ENCODE measurements around the gene ALG8.

The ALG8 gene

GRCh38 chr11:78168539-78169477, 29.4 kb upstream of the ALG8 start:
- no peak for DNase-seq
- Mint-ChIP-seq H3K27ac (no peak overlapping the region), H3K4me1 (no peaks in the 10 kb centered on the region), H3K27me3 (no peaks in the 10 kb centered on the region), H3K9me3 (no peaks in the 10 kb centered on the region), H3K36me3 (peaks cover 7% of the 10 kb centered on the region), H3K4me3 (no peak overlapping the region)
- CTCF ChIA-PET, result no interaction called here

- no peak overlapping the region for H3K27ac Mint-ChIP-seq
- H3K4me3 Mint-ChIP-seq, result no peak overlapping the region
- H3K36me3 Mint-ChIP-seq, result peaks cover 2% of the 10 kb centered on the region
- H3K9me3 Mint-ChIP-seq, result no peaks in the 10 kb centered on the region
- CTCF ChIA-PET, result no interaction called here
- no peaks in the 10 kb centered on the region for H3K27me3 Mint-ChIP-seq
- no peaks in the 10 kb centered on the region for H3K4me1 Mint-ChIP-seq
- no peak for DNase-seq
Measured at GRCh38 chr11:78166855-78167469, 27.5 kb upstream of the ALG8 start.

- no peaks in the 10 kb centered on the region for H3K36me3 Mint-ChIP-seq
- no peak for DNase-seq
- H3K4me3 Mint-ChIP-seq, result no peak overlapping the region
- H3K4me1 Mint-ChIP-seq, result no peaks in the 10 kb centered on the region
- H3K27ac Mint-ChIP-seq, result no peak overlapping the region
- no peaks in the 10 kb centered on the region for H3K27me3 Mint-ChIP-seq
- CTCF ChIA-PET, result no interaction called here
- H3K9me3 Mint-ChIP-seq, result no peaks in the 10 kb centered on the region
Measured at GRCh38 chr11:78164471-78164870, 25.0 kb upstream of the ALG8 start.

- no peak for DNase-seq
- Mint-ChIP-seq H3K4me1 (no peaks in the 10 kb centered on the region), H3K27me3 (no peaks in the 10 kb centered on the region), H3K4me3 (no peak overlapping the region), H3K27ac (no peak overlapping the region), H3K36me3 (no peaks in the 10 kb centered on the region), H3K9me3 (no peaks in the 10 kb centered on the region)
- CTCF ChIA-PET, result no interaction called here
Measured at GRCh38 chr11:78163828-78164227, 24.4 kb upstream of the ALG8 start.

- DNase-seq, result no peak
- Mint-ChIP-seq H3K27ac (no peak overlapping the region), H3K4me1 (no peaks in the 10 kb centered on the region), H3K27me3 (no peaks in the 10 kb centered on the region), H3K4me3 (no peak overlapping the region), H3K9me3 (no peaks in the 10 kb centered on the region), H3K36me3 (no peaks in the 10 kb centered on the region)
- CTCF ChIA-PET, result no interaction called here
Measured at GRCh38 chr11:78161962-78162371, 22.5 kb upstream of the ALG8 start.

- Mint-ChIP-seq H3K27ac (no peak overlapping the region), H3K4me3 (no peak overlapping the region), H3K27me3 (no peaks in the 10 kb centered on the region), H3K36me3 (no peaks in the 10 kb centered on the region), H3K9me3 (no peaks in the 10 kb centered on the region), H3K4me1 (no peaks in the 10 kb centered on the region)
- CTCF ChIA-PET, result no interaction called here
- no peak for DNase-seq
Measured at GRCh38 chr11:78161346-78161745, 21.9 kb upstream of the ALG8 start.

GRCh38 chr11:78160557-78160956, 21.1 kb upstream of the ALG8 start:
- no peaks in the 10 kb centered on the region for H3K4me1 Mint-ChIP-seq
- H3K4me3 Mint-ChIP-seq, result no peak overlapping the region
- H3K9me3 Mint-ChIP-seq, result no peaks in the 10 kb centered on the region
- no peak overlapping the region for H3K27ac Mint-ChIP-seq
- CTCF ChIA-PET, result interaction anchor here (1.2 kb wide), 1 partner anchor 404 kb away, joined by 3 read pairs; no protein-coding TSS in a partner anchor
- no peaks in the 10 kb centered on the region for H3K36me3 Mint-ChIP-seq
- no peaks in the 10 kb centered on the region for H3K27me3 Mint-ChIP-seq
- no peak for DNase-seq

- Mint-ChIP-seq H3K27ac (no peak overlapping the region), H3K9me3 (no peaks in the 10 kb centered on the region), H3K4me3 (no peak overlapping the region), H3K4me1 (no peaks in the 10 kb centered on the region), H3K36me3 (no peaks in the 10 kb centered on the region), H3K27me3 (no peaks in the 10 kb centered on the region)
- CTCF ChIA-PET, result no interaction called here
- no peak for DNase-seq
Measured at GRCh38 chr11:78158987-78159652, 19.7 kb upstream of the ALG8 start.

GRCh38 chr11:78156127-78156844, 16.9 kb upstream of the ALG8 start:
- H3K4me3 Mint-ChIP-seq, result no peak overlapping the region
- CTCF ChIA-PET, result no interaction called here
- DNase-seq, result no peak
- H3K27ac Mint-ChIP-seq, result no peak overlapping the region
- no peaks in the 10 kb centered on the region for H3K27me3 Mint-ChIP-seq
- no peaks in the 10 kb centered on the region for H3K4me1 Mint-ChIP-seq
- H3K36me3 Mint-ChIP-seq, result no peaks in the 10 kb centered on the region
- H3K9me3 Mint-ChIP-seq, result no peaks in the 10 kb centered on the region

GRCh38 chr11:78151804-78152203, 12.4 kb upstream of the ALG8 start:
- Mint-ChIP-seq H3K4me1 (no peaks in the 10 kb centered on the region), H3K27ac (no peak overlapping the region), H3K9me3 (no peaks in the 10 kb centered on the region), H3K36me3 (no peaks in the 10 kb centered on the region), H3K27me3 (no peaks in the 10 kb centered on the region), H3K4me3 (no peak overlapping the region)
- DNase-seq, result no peak
- CTCF ChIA-PET, result no interaction called here

GRCh38 chr11:78150754-78151153, 11.3 kb upstream of the ALG8 start:
- Mint-ChIP-seq H3K4me3 (no peak overlapping the region), H3K36me3 (no peaks in the 10 kb centered on the region), H3K27ac (no peak overlapping the region), H3K27me3 (no peaks in the 10 kb centered on the region), H3K9me3 (no peaks in the 10 kb centered on the region), H3K4me1 (no peaks in the 10 kb centered on the region)
- CTCF ChIA-PET, result interaction anchor here (2.2 kb wide), 1 partner anchor 414 kb away, joined by 9 read pairs; no protein-coding TSS in a partner anchor
- DNase-seq, result no peak

GRCh38 chr11:78150346-78150745, 10.9 kb upstream of the ALG8 start:
- CTCF ChIA-PET, result interaction anchor here (0.8 to 2.2 kb wide), 2 partner anchors 279 to 414 kb away, joined by 3 to 9 read pairs; no protein-coding TSS in a partner anchor
- H3K36me3 Mint-ChIP-seq, result no peaks in the 10 kb centered on the region
- no peaks in the 10 kb centered on the region for H3K27me3 Mint-ChIP-seq
- no peaks in the 10 kb centered on the region for H3K4me1 Mint-ChIP-seq
- no peak overlapping the region for H3K27ac Mint-ChIP-seq
- no peak for DNase-seq
- H3K4me3 Mint-ChIP-seq, result no peak overlapping the region
- H3K9me3 Mint-ChIP-seq, result no peaks in the 10 kb centered on the region

- Mint-ChIP-seq H3K4me3 (no peak overlapping the region), H3K4me1 (no peaks in the 10 kb centered on the region), H3K27me3 (no peaks in the 10 kb centered on the region), H3K9me3 (no peaks in the 10 kb centered on the region), H3K36me3 (no peaks in the 10 kb centered on the region), H3K27ac (no peak overlapping the region)
- CTCF ChIA-PET, result interaction anchor here (0.8 to 2.2 kb wide), 2 partner anchors 280 to 415 kb away, joined by 3 to 9 read pairs; no protein-coding TSS in a partner anchor
- peak; percentile 27 for DNase-seq
Measured at GRCh38 chr11:78149646-78150045, 10.2 kb upstream of the ALG8 start.

- Mint-ChIP-seq H3K36me3 (no peaks in the 10 kb centered on the region), H3K27ac (no peak overlapping the region), H3K9me3 (no peaks in the 10 kb centered on the region), H3K27me3 (no peaks in the 10 kb centered on the region), H3K4me3 (no peak overlapping the region), H3K4me1 (peaks cover 3% of the 10 kb centered on the region)
- CTCF ChIA-PET, result interaction anchor here (1.2 kb wide), 1 partner anchor 38 kb away, joined by 4 read pairs; no protein-coding TSS in a partner anchor
- no peak for DNase-seq
Measured at GRCh38 chr11:78147807-78148206, 8.4 kb upstream of the ALG8 start.

All from activated naive CD4-positive, alpha-beta T cell treated with anti-CD3 and anti-CD28 coated beads, Interleukin-2, amount 10 ng/mL, durations not matched to agents 7 days and 5 days (primary cell).